ENCODE results near the gene OAF. TPM values are rescaled to one million over a fixed set of nuclear protein-coding genes. Genes with fewer than 3 reads are reported as not detected.

Gene OAF
- total and polyA plus RNA-seq, 9 of the 15 experiments (the other 6 are each of a cell fraction or from before 2014, with no cell fraction given) = 1.1 to 21.6 (median 7.5) TPM

DNA sequence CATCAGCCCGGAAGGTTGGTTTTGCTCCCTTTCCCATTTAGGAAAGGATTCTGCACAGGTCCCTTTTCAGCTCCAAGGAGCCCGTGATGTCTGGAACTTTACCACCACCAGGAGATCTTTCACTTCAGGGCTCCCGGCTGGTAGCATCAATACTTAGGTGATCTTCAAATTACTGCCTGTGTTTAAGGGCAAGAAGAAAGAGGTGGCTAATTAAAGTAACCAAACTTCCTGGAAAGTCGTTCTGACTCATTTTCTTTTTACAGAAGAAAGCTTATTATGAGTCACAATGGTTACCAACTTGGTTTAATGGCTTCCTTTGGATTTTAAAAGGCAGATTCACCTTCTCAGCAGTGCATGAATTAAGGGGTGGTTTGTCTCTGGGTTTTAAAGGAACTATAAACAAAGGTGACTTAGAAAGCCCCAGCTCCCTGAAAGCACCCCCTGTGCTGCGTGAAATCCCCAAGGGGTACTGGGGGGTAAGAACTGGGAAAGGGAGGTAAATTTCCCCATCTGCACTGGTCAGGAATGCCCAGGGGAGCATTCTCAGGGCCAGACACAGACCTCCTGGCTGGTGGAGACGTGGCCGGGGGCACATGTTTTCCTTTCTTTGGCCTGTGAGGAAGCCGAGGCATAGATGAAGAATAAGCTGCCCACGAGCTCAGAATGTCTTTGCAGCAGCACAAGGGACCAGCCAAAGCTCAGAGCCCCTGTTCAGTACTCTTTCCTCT, 37.9 kb downstream of the OAF start (continued):
- no peak for TF ChIP-seq CHD1 (IDR thresholded peaks at IDR 0.05; ENCODE audit: low read length)
- TF ChIP-seq ERF (CRISPR knock-in tag; IDR thresholded peaks at IDR 0.05) = no peak
- no peak for TF ChIP-seq XRCC4 (IDR thresholded peaks at IDR 0.05; ENCODE audit: extremely low read depth, insufficient read depth, insufficient read length)
- no peak for TF ChIP-seq RBM15 (IDR thresholded peaks at IDR 0.05; ENCODE audit: insufficient read depth, low read length)
- no peak for TF ChIP-seq ZNF699 (CRISPR knock-in tag; IDR thresholded peaks at IDR 0.05; ENCODE audit: insufficient replicate concordance)
- TF ChIP-seq SRSF1 (IDR thresholded peaks at IDR 0.05; ENCODE audit: low read depth, low read length) = no peak
- no peak for TF ChIP-seq TAF9B (IDR thresholded peaks at IDR 0.05; ENCODE audit: partially characterized antibody)
- no peak for TF ChIP-seq SMARCE1 (IDR thresholded peaks at IDR 0.05)
- TF ChIP-seq CCNT2 (IDR thresholded peaks at IDR 0.05; ENCODE audit: borderline replicate concordance, extremely low read depth, insufficient read length, low read depth, low read length) = no peak
- TF ChIP-seq RBM22 (IDR thresholded peaks at IDR 0.05; ENCODE audit: low read depth, low read length, poor library complexity, severe bottlenecking) = no peak
- TF ChIP-seq THAP12 (CRISPR knock-in tag; IDR thresholded peaks at IDR 0.05) = no peak
- TF ChIP-seq, protein P1, sequence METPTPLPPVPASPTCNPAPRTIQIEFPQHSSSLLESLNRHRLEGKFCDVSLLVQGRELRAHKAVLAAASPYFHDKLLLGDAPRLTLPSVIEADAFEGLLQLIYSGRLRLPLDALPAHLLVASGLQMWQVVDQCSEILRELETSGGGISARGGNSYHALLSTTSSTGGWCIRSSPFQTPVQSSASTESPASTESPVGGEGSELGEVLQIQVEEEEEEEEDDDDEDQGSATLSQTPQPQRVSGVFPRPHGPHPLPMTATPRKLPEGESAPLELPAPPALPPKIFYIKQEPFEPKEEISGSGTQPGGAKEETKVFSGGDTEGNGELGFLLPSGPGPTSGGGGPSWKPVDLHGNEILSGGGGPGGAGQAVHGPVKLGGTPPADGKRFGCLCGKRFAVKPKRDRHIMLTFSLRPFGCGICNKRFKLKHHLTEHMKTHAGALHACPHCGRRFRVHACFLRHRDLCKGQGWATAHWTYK (CRISPR knock-in tag; IDR thresholded peaks at IDR 0.05) = no peak
- no peak for TF ChIP-seq HIVEP1 (CRISPR knock-in tag; IDR thresholded peaks at IDR 0.05)
- no peak for TF ChIP-seq ZNF766 (CRISPR knock-in tag; conservative IDR thresholded peaks at IDR 0.05)
- no peak for TF ChIP-seq EHMT2 (IDR thresholded peaks at IDR 0.05)
- TF ChIP-seq SLC30A9 (CRISPR knock-in tag; IDR thresholded peaks at IDR 0.05) = no peak
- peak; percentile 90 for TF ChIP-seq FOSL1 (tag; conservative IDR thresholded peaks at IDR 0.05)
- no peak for TF ChIP-seq ZNF551 (CRISPR knock-in tag; IDR thresholded peaks at IDR 0.05)

All from K562 (cell line).